ENCODE measurements around the gene CCDC187. TPM values are rescaled to one million over a fixed set of nuclear protein-coding genes. Genes with fewer than 3 reads are reported as not detected.
"Not testable (repeated sequence)": the region's sequence is repeated elsewhere in the genome, so short reads cannot be mapped to it uniquely, and the experiment has no call there.

The CCDC187 gene
- not detected for polyA plus RNA-seq (2012; ENCODE audit: insufficient read depth, insufficient read length)

GRCh38 chr9:136303825-136304416 lies at the start of gene CCDC187:
TSS of gene CCDC187 (minus strand) at chr9:136304094. CDS start at chr9:136303830, 264 bp downstream.
- no peak within 1 kb of the TSS for H3K4me3 ChIP-seq (ENCODE audit: low read length)
- DNase-seq (ENCODE audit: low read depth, low spot score): no peak

- no peak for DNase-seq (ENCODE audit: low read depth, low spot score)
- no peak overlapping the region for H3K4me3 ChIP-seq (ENCODE audit: low read length)
These were observed 49.2 kb upstream of the CCDC187 start for GRCh38 chr9:136353088-136353487.

DNA sequence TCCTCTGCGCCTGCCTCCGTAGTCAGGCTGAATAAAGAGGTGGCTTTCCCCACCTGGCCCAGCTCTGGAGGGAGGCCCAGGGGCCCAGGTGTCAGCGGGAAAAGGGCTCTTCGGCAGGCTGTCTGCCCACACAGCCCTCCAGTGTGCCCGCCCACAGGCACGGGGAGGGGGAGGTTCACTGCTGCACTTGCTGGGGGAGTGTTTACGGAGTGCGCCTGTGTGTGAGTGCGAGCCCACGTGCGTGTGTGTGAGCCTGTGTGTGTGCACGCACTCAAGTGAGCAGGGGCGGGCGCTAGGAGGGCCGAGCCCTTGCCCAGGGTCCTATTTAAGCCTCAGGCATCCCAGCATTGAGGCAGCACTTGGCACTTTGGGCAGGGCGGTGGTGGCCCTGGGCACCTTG lies 48.8 kb upstream of the CCDC187 start:
- no peak overlapping the region for H3K4me3 ChIP-seq (ENCODE audit: low read length)
- peak; percentile 9 for DNase-seq (ENCODE audit: low read depth, low spot score)

DNA sequence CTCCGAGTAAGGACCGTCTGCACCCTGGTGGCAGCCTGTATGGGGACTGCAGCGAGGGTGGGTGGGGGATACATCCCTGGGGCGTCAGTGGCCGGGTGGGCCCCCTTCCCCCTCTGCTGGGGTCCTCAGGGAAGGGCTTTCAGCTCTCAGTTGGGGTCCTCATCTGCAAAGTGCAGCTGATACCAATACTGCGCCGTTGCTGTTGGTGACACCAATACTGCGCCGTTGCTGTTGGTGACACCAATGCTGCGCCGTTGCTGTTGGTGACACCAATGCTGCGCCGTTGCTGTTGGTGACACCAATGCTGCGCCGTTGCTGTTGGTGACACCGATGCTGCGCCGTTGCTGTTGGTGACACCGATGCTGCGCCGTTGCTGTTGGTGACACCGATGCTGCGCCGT lies 48.0 kb upstream of the CCDC187 start:
- not testable (repeated sequence) for H3K4me3 ChIP-seq (ENCODE audit: low read length); DNase-seq (ENCODE audit: low read depth, low spot score)

GRCh38 chr9:136351252-136351800 lies 47.4 kb upstream of the CCDC187 start:
- no peak for DNase-seq (ENCODE audit: low read depth, low spot score)
- no peak overlapping the region for H3K4me3 ChIP-seq (ENCODE audit: low read length)

DNA sequence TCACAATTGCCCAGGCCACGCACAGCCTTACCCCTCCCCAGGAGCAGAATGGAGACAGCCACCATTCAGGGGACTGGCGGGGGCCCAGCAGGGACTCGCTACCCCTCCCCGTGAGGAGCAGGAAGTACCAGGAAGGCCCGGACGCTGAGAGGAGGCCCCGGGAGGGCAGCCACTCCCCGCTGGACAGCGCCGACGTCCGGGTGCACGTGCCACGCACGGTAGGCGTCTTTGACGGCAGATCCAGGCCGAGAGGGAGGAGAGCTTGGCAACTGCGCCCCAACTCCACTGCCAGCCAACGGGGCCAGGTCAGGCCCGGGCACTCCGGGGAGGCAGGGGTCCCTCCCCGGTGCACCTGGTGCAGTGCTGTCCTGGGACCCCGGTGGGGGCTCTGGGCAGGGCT lies 45.7 kb upstream of the CCDC187 start:
- no peak for DNase-seq (ENCODE audit: low read depth, low spot score)
- H3K4me3 ChIP-seq (ENCODE audit: low read length): no peak overlapping the region

DNA sequence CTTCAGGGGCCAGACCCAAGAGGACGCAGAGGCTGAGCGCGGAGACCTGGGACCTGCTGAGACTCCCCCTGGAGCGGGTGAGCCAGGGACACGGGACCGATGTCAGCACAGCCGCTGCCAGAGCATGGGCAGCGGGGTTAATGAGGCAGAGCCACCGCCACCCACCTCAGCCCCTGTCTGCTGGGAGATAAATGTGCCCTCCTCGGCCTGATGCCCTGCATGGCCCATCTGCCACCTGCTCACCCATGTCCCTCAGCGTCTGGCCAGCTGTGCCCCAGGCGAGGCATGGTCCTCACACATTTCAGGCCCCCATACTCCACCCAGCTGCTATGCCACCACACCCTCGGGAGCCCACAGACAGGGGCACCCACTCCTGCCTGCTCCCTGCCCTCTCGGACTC lies 44.8 kb upstream of the CCDC187 start:
- no peak for DNase-seq (ENCODE audit: low read depth, low spot score)
- no peak overlapping the region for H3K4me3 ChIP-seq (ENCODE audit: low read length)

GRCh38 chr9:136347472-136348256 lies 43.8 kb upstream of the CCDC187 start:
- DNase-seq (ENCODE audit: low read depth, low spot score): no peak

GRCh38 chr9:136346927-136347465 lies 43.1 kb upstream of the CCDC187 start:
- no peak overlapping the region for H3K4me3 ChIP-seq (ENCODE audit: low read length)
- no peak for DNase-seq (ENCODE audit: low read depth, low spot score)

More at GRCh38 chr9:136347472-136348256, 43.8 kb upstream of the CCDC187 start:
- no peak overlapping the region for H3K4me3 ChIP-seq (ENCODE audit: low read length)

DNA sequence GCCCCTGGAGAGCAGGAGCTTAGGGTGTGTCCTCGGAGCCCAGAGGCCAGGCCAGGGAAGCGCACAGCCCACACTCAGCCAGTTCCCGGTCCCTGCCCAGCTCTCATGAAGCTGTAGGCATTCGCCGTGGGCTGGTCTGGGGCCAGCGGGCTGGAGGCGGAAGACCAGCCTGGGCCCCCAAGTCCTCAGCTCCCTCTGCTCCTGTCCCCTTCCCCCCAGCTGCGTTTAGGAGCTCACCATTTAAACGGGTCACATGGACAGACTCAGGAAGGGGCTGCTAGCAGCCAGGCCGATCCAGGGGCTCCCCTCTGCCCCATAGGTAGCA lies 42.2 kb upstream of the CCDC187 start:
- no peak overlapping the region for H3K4me3 ChIP-seq (ENCODE audit: low read length)
- DNase-seq (ENCODE audit: low read depth, low spot score): no peak

- H3K4me3 ChIP-seq (ENCODE audit: low read length): no peak overlapping the region
- no peak for DNase-seq (ENCODE audit: low read depth, low spot score)
These were observed 41.6 kb upstream of the CCDC187 start for GRCh38 chr9:136345281-136346156.

DNA sequence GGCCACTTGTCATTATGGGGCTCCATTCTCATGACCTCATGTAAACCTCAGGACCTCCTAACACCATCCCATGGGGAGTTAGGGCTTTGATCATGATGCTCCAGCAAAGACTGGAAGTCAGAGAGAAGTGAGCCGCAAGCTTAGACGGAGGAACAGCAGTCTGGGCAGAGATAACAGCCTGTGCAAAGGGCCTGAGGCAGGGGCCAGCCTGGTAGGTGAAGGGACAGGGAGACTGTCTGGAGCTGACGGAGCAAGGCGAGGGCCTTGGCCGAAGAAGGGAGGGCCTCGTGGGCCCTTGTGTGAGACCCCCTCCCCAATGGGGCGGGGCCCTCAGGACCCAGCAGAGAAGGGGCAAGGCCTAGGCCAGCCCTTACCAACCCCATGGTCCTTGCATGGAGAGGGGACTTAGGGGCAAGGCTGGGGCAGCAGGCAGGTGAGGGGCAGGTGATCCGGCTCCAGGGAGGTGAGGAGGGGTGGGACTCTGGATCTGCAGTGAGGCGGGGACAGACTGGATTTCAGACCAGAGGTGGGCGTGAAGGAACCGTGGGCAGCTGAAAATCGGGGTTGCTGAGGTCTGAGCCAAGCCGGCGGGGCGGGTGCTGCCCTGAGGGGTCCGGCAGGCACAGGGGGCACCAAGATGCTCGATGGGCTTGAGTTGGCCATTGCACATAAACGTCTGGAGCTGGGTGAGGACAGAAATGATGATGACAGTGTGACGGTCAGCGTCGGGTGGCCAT lies 40.8 kb upstream of the CCDC187 start:
- DNase-seq (ENCODE audit: low read depth, low spot score): no peak
- H3K4me3 ChIP-seq (ENCODE audit: low read length): no peak overlapping the region

DNA sequence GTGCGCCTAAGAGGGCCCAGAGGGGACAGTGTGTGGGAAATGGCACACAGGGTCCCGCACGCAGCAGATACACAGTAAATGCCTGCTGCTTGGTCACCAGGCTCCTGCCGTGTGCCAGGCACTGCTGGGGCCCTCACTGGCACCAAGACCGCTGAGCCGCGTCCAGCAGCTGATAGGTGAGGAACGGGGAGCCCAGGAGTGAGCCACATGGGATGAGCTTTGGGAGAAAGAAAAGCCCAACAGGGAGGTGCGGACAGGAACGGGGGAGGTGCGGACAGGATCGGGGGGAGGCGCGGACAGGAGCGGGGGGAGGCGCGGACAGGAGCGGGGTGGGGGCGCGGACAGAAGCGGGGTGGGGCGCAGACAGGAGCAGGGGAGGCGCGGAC lies 40.0 kb upstream of the CCDC187 start:
- DNase-seq (ENCODE audit: low read depth, low spot score): no peak
- no peak overlapping the region for H3K4me3 ChIP-seq (ENCODE audit: low read length)

- H3K4me3 ChIP-seq (ENCODE audit: low read length): no peak overlapping the region
- no peak for DNase-seq (ENCODE audit: low read depth, low spot score)
These were observed 39.4 kb upstream of the CCDC187 start for GRCh38 chr9:136343121-136343883.

DNA sequence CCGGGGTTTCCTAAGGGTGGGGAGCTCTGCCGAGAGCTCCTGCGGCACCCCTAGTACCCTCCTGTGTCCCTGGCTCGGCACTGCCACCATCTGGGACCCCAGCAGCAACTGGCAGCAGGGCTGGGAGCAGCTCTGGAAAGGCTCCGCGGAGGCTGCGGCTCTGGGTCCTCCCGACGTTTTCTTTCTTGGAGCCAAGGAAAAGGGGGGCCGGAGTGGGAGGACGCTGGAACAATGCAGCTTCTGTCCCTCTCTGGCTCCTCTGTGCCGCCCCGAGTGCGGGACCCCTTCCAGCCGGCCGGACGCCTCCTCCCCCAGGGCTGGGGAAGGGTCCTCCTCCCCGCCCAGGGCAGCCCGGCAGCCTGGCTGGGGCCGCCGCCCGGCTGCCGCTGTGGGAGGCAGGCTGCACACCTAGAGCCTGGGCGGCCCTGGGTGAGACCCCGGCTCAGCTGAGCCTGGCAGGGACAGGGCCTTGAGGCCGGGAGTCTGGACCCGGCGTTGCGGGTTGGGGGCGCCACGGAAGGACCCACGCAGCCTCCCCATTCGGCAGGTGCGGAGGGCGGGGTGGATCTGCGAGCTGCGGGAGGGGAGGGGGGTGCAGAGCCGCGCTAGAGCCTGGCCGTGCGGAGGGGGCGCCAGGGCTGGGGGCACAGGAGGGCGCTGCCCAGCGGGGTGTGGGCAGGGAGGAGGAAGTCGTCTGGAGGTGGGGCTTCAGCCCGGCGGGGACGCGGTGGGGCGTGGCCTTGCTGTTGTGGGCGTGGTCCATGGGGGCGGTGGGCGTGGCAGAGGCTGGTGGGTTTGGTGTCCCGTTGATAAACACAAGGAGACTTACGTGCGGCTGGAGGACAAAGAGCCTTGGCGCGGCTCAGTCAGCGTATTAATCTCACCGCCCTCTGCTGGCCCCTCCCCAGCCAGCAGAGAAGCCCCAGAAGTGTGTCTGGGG lies 38.6 kb upstream of the CCDC187 start:
- peak; percentile 50 for DNase-seq (ENCODE audit: low read depth, low spot score)
- no peak overlapping the region for H3K4me3 ChIP-seq (ENCODE audit: low read length)

DNA sequence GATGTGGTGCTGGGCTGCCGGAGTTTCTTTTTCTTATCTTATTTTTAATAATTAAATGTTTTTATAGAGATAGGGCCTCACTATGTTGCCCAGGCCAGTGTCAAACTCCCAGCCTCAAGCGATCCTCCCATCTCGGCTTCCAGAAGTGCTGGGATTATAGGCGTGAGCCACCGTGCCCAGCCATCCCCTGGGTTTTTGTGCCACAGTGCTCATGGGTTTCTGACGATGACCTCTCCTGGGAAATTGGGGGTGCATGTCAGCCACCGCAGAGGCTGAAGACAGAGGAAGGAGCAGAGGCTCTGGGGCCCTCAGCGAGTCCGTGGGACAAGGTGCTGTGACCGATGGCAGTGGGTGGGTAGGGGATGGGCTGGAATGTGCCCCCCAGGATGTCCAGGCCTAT lies 37.9 kb upstream of the CCDC187 start:
- H3K4me3 ChIP-seq (ENCODE audit: low read length): no peak overlapping the region
- no peak for DNase-seq (ENCODE audit: low read depth, low spot score)

- H3K4me3 ChIP-seq (ENCODE audit: low read length): no peak overlapping the region
- DNase-seq (ENCODE audit: low read depth, low spot score): no peak
These were observed 37.3 kb upstream of the CCDC187 start for GRCh38 chr9:136341042-136341655.

All from Jurkat, Clone E6-1 (cell line).